Breast epithelium (tissue), 4 donors: ENCODE data around the gene DNAJC27. TPM values are rescaled to one million over a fixed set of nuclear protein-coding genes. Genes with fewer than 3 reads are reported as not detected.

Source experiments
- DNase-seq, 2 donors: peaks; one replicate each; pipeline ENCODE4 v3.0.0-alpha.2; 2019; ENCODE audit warnings: low spot score in 2 of 2
- H3K27ac ChIP-seq, 2 donors: fragments of 200-600 bp; sonication (generic) in 1 of 2; one replicate each; pipeline ENCODE4 v1.5.1; 2016 to 2019; ENCODE audit warnings: mild to moderate bottlenecking in 1 of 2
- H3K27me3 ChIP-seq, 2 donors: fragments of 200-600 bp; sonication (generic) in 1 of 2; one replicate each; pipeline versions ENCODE4 v1.5.1 to v1.6.0; 2017 to 2019; ENCODE audit warnings: control low read depth in 1 of 2, mild to moderate bottlenecking in 1 of 2
- H3K36me3 ChIP-seq: fragments of 200-600 bp; one replicate; pipeline ENCODE4 v1.5.1; 2019
- H3K4me1 ChIP-seq, 2 donors: fragments of 200-600 bp; sonication (generic); one replicate each; pipeline ENCODE4 v1.5.1; 2016 to 2019; ENCODE audit warnings: control low read depth in 1 of 2
- H3K4me3 ChIP-seq, 3 donors: fragments of 200-600 bp; sonication (generic); 1 replicate in 2 of 3; 2 replicates in 1 of 3; pipeline ENCODE4 v1.5.1; 2016 to 2019; ENCODE audit warnings: mild to moderate bottlenecking in 3 of 3, moderate library complexity in 2 of 3
- H3K9me3 ChIP-seq, 2 donors: fragments of 200-600 bp; sonication (generic) in 1 of 2; one replicate each; pipeline ENCODE4 v1.5.1; 2016 to 2019; ENCODE audit warnings: control low read depth in 1 of 2
- POLR2A ChIP-seq: fragments of 450-650 bp; IDR thresholded peaks from one replicate; pipeline ENCODE4 v1.6.1; 2016; ENCODE audit warnings: antibody characterized with exemption, mild to moderate bottlenecking, moderate library complexity
- POLR2AphosphoS5 ChIP-seq, 3 donors: sonication (generic); formaldehyde crosslinking; IDR thresholded peaks; one replicate each; pipeline ENCODE4 v1.6.1; 2017; ENCODE audit warnings: antibody characterized with exemption in 3 of 3
- intact Hi-C: fragments of 100-400 bp; cut with DNase I; formaldehyde crosslinking; loops from one replicate; pipeline ENCODE4 v1.15.1; 2023; ENCODE audit warnings: low total_unique reads
- total RNA-seq, 3 donors: library from RNA; depleted of rRNA; stranded (reverse); fragments of >200 nt; gene quantifications; one replicate each; pipeline ENCODE4 v1.1.0, GENCODE V29; 2016
- TF ChIP-seq, protein P1 (sequence below), 3 donors: fragments of 450-650 bp; IDR thresholded peaks; one replicate each; pipeline ENCODE4 v1.5.1; 2016 to 2017; ENCODE audit warnings: antibody characterized with exemption in 3 of 3, mild to moderate bottlenecking in 3 of 3, moderate library complexity in 3 of 3

The DNAJC27 gene
- total RNA-seq, 3 donors from 2014 or later = 5.1 to 12.6 (median 10.8) TPM

DNA sequence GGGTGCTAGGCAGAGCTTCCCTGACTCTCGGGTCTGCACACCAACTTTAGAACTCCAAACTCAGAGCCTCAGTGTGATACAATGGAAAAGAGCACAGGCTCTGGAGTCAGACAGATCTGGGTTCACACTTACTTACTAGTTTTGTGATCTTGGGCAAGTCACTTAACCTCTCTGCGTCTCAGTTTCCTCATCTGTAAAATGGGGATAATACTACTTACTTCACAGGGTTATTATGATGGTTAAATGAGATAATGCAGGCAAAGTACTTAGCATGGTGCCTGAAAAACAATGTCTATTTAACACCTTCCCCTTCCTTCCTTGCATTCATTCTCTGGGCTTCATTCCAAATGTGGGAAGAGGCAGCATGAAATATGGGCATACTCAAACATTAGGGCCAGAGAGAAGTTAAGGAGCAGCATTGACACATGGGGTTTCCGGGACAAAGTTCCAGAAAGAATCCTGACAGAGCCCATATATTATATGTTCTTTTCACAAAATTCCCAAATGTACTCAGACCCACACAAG lies 13.3 kb downstream of the DNAJC27 start:
- H3K36me3 ChIP-seq = peaks cover 15% of the 10 kb centered on the region
- H3K9me3 ChIP-seq = peaks cover 5 to 10% of the 10 kb centered on the region in 2 donors
- H3K27me3 ChIP-seq = no peaks in the 10 kb centered on the region
- intact Hi-C loops = no loop called here
- no peak overlapping the region for H3K27ac ChIP-seq
- TF ChIP-seq POLR2AphosphoS5 (IDR thresholded peaks at IDR 0.05) (no peak), POLR2A (no peak)
- TF ChIP-seq, protein P1, sequence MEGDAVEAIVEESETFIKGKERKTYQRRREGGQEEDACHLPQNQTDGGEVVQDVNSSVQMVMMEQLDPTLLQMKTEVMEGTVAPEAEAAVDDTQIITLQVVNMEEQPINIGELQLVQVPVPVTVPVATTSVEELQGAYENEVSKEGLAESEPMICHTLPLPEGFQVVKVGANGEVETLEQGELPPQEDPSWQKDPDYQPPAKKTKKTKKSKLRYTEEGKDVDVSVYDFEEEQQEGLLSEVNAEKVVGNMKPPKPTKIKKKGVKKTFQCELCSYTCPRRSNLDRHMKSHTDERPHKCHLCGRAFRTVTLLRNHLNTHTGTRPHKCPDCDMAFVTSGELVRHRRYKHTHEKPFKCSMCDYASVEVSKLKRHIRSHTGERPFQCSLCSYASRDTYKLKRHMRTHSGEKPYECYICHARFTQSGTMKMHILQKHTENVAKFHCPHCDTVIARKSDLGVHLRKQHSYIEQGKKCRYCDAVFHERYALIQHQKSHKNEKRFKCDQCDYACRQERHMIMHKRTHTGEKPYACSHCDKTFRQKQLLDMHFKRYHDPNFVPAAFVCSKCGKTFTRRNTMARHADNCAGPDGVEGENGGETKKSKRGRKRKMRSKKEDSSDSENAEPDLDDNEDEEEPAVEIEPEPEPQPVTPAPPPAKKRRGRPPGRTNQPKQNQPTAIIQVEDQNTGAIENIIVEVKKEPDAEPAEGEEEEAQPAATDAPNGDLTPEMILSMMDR (IDR thresholded peaks at IDR 0.05) = no peak
- no peaks in the 10 kb centered on the region for H3K4me1 ChIP-seq
- DNase-seq = no peak
- H3K4me3 ChIP-seq = no peak overlapping the region

DNA sequence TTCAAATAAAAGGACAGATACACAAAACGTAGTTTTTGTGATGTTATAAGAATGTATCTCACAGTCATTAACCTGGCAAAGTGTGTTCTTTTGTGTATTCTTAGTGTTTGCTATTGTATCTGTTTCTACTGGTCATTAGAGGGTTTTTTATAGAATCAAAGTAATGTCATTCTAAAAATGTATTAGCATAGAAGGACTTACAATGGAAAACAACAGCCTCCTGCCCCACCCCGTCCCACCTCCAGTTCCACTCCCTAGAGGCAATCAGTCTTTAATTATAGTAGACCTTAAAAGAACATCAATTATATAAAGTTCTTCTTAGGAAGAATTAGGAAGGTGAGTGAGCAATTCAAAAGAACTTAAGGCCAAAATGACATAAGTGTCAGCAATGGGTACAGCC lies 13.8 kb downstream of the DNAJC27 start:
- no peaks in the 10 kb centered on the region for H3K4me1 ChIP-seq
- no peak overlapping the region for H3K4me3 ChIP-seq
- no peak for DNase-seq
- no peak overlapping the region for H3K27ac ChIP-seq
- intact Hi-C loops = no loop called here
- peaks cover 15% of the 10 kb centered on the region for H3K36me3 ChIP-seq
- no peaks in the 10 kb centered on the region for H3K27me3 ChIP-seq
- H3K9me3 ChIP-seq = peaks cover 5 to 10% of the 10 kb centered on the region in 2 donors
- TF ChIP-seq POLR2AphosphoS5 (IDR thresholded peaks at IDR 0.05) (no peak), POLR2A (no peak)
- TF ChIP-seq, protein P1 (IDR thresholded peaks at IDR 0.05) = no peak

DNA sequence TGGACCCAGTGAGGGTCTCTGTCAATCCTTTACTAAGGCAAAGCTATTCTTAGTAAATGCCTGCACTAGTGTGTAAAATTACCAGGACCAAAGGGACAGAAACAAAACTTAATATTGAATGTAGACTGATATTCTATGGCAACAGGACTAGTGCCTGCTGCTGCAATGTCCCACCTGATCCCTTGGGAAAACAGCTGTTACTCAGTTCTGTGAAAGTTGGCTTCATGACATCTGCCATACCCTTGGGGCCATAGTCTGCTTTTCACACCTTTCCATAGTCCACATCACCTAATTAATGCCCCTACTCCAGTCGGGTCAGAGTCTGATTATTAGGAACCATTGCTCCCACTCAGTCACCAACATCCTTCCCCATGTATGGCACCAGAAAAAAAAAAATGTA lies 14.5 kb downstream of the DNAJC27 start:
- H3K4me1 ChIP-seq = no peaks in the 10 kb centered on the region
- TF ChIP-seq POLR2AphosphoS5 (IDR thresholded peaks at IDR 0.05) = no peak
- TF ChIP-seq, protein P1 (IDR thresholded peaks at IDR 0.05) = no peak
- TF ChIP-seq POLR2A = no peak
- H3K27ac ChIP-seq = no peak overlapping the region
- no peak for DNase-seq
- peaks cover 5 to 10% of the 10 kb centered on the region in 2 donors for H3K9me3 ChIP-seq
- H3K27me3 ChIP-seq = no peaks in the 10 kb centered on the region
- H3K36me3 ChIP-seq = peaks cover 15% of the 10 kb centered on the region
- intact Hi-C loops = no loop called here
- no peak overlapping the region for H3K4me3 ChIP-seq

DNA sequence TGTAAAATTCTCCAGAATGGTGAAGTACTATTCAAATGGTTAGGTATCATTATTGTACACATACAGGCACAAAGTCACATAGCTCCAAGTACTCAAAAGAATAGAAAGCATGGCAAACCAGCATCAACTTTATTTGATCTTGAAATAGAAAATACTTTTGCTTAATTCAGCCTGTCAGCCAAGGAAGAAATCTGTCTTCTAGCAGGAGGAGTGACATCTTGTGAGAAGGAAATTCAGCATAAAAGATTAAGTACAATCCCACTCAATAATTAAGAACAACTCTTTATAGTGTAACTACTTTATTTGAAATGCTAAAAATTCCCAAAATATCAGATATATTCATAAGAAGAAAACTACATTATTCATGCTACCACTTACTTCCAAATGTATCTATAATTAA lies 15.8 kb downstream of the DNAJC27 start:
- Histone ChIP-seq H3K4me1 (no peaks in the 10 kb centered on the region), H3K4me3 (no peak overlapping the region), H3K27me3 (no peaks in the 10 kb centered on the region), H3K36me3 (peaks cover 15% of the 10 kb centered on the region), H3K9me3 (peaks cover 5 to 10% of the 10 kb centered on the region in 2 donors), H3K27ac (no peak overlapping the region)
- TF ChIP-seq POLR2AphosphoS5 (IDR thresholded peaks at IDR 0.05) (no peak), POLR2A (no peak)
- intact Hi-C loops = no loop called here
- no peak for DNase-seq

DNA sequence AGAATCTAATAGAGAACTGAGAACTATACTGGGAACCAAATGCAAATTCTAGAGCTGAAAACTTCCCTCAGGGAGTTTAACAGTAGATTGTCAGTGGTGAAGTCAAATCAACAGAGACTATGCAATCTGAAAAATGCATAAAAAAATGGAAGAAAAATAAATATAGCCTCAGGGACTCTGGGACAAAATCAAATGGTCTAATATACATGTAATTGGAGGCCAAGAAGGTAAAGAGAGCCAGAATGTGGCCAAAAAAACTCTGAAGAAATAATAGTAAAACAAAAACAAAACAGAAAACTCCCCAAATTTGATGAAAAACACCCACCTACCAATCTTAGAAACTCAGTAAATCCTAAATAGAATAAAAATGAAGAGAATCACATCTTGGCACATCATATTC lies 16.5 kb downstream of the DNAJC27 start:
- intact Hi-C loops = no loop called here
- Histone ChIP-seq H3K36me3 (peaks cover 15% of the 10 kb centered on the region), H3K4me1 (no peaks in the 10 kb centered on the region), H3K9me3 (peaks cover 5 to 10% of the 10 kb centered on the region in 2 donors), H3K4me3 (no peak overlapping the region), H3K27ac (no peak overlapping the region), H3K27me3 (no peaks in the 10 kb centered on the region)
- DNase-seq = no peak
- TF ChIP-seq POLR2A = no peak
- TF ChIP-seq POLR2AphosphoS5 (IDR thresholded peaks at IDR 0.05) = no peak
- TF ChIP-seq, protein P1 (IDR thresholded peaks at IDR 0.05) = no peak
